Spinal cord (tissue), 10 donors: Measurements from ENCODE around the gene ROBO3. TPM values are rescaled to one million over a fixed set of nuclear protein-coding genes. Genes with fewer than 3 reads are reported as not detected.
A peak's percentile ranks its signal among the peaks of the same experiment; 100 is the strongest.

ENCODE experiments used
- DNase-seq, 6 donors: peaks; one replicate each; pipeline versions ENCODE4 v3.0.0 to v3.0.0-alpha.2; 2013 to 2015; ENCODE audit warnings: low spot score in 6 of 6, low read depth in 4 of 6
- H3K27ac ChIP-seq: one replicate; pipeline ENCODE4 v1.5.1; 2013; ENCODE audit warnings: low read depth, low read length, control low read depth
- H3K27me3 ChIP-seq: one replicate; pipeline ENCODE4 v1.6.1; 2013; ENCODE audit warnings: low read length; ENCODE audit not compliant: control insufficient read depth, insufficient read depth
- H3K36me3 ChIP-seq: one replicate; pipeline ENCODE4 v1.6.1; 2013; ENCODE audit warnings: low read length; ENCODE audit not compliant: control insufficient read depth, insufficient read depth
- H3K4me1 ChIP-seq: one replicate; pipeline ENCODE4 v1.6.1; 2013; ENCODE audit warnings: low read length; ENCODE audit not compliant: control insufficient read depth, insufficient read depth
- H3K4me3 ChIP-seq: one replicate; pipeline ENCODE4 v1.5.1; 2013; ENCODE audit warnings: low read depth, low read length, control low read depth
- H3K9me3 ChIP-seq: one replicate; pipeline ENCODE4 v1.6.1; 2013; ENCODE audit warnings: low read length; ENCODE audit not compliant: control insufficient read depth, insufficient read depth
- WGBS: methylation state at CpG from one replicate; pipeline ENCODE4 v1.1.5; 2013; ENCODE audit warnings: missing lambda C conversion rate; ENCODE audit not compliant: insufficient coverage; 5-methylcytosine and 5-hydroxymethylcytosine counted together
- polyA plus RNA-seq, 2 donors: library from polyadenylated mRNA; unstranded; fragments of 120-200 nt; gene quantifications; one replicate each; pipeline ENCODE4 v1.2.1, GENCODE V29; 2013; ENCODE audit not compliant: insufficient read length in 2 of 2
- total RNA-seq, 2 donors: library from RNA; depleted of rRNA in 1 of 2; stranded (reverse); fragments of 120-200 nt in 1 of 2; fragments of >200 nt in 1 of 2; gene quantifications; one replicate each; pipeline versions ENCODE4 v1.2.3 to v1.2.4, GENCODE V29; 2013 to 2014
- donor health status: healthy.

The ROBO3 gene
- total and polyA plus RNA-seq, 4 donors = 14.8 to 81.5 (median 59.1) TPM

DNA sequence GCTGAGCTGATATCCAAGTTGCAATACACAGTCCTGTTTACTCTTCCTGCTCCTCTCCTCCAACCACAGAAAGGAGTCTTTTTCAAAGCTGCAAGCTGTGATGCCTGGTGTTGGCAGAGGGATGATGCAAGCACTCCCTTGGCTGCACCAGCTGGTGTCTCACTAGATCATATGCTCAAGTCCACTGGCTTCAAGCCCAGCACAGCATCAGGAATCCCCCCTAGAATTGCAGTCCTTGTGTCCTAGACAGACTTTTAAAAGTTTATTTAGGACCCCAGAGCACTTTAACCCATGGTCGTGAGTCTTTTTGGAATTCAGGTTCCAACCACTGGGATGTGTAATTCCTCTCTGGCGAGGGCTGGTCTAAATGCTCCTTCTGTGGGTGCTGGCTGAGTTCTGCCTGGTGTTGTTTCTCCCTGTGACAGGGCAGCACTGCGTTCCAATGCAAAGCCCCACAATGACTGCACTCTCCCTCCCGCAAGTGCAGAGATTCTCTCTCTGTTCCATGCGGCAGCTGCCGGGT is 51.9 kb downstream of the ROBO3 start:
- 33% methylated on average over 4 of the region's 6 CpGs for WGBS
- H3K9me3 ChIP-seq = peaks cover under 1% of the 10 kb centered on the region
- no peaks in the 10 kb centered on the region for H3K27me3 ChIP-seq
- H3K4me3 ChIP-seq = no peak overlapping the region
- H3K4me1 ChIP-seq = peaks cover 38% of the 10 kb centered on the region
- peak overlapping the region; percentile 81 for H3K27ac ChIP-seq
- peaks cover 6% of the 10 kb centered on the region for H3K36me3 ChIP-seq
- peak in 3 of 6 donors; percentile 63 to 96 (median 82) for DNase-seq

DNA sequence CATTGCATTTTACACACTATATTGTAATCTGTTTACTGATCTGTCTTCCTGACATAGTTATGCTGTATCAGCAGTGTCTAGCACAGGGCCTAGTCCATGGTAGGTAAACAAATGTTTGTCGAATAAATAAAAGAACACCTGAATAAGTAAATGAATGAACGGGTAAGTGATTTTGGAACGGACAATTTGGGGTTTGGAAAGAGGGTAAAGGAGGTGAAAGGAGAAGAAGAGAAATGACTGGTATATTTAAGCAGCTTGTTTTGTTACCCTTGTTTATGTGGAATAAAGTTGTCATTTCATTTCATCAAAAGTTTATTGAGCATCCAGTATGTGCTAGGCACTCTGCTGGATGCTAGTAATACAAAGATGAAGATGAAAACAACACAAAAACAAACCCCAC is 53.7 kb downstream of the ROBO3 start, which contains the start of gene HEPN1:
Gene HEPN1, plus strand, starts transcription at position 301 of the 400 bp plus-strand sequence.
- WGBS = 94% methylated on average over 3 of the region's 3 CpGs
- Histone ChIP-seq H3K27ac (peak within 1 kb of the TSS; percentile 49), H3K9me3 (no peaks in the 10 kb centered on the region), H3K27me3 (no peaks in the 10 kb centered on the region), H3K4me1 (peaks cover 38% of the 10 kb centered on the region), H3K36me3 (peaks cover 13% of the 10 kb centered on the region), H3K4me3 (no peak within 1 kb of the TSS)
- DNase-seq = no peak

- H3K27ac ChIP-seq = peak overlapping the region; percentile 49
- no peaks in the 10 kb centered on the region for H3K27me3 ChIP-seq
- peaks cover 38% of the 10 kb centered on the region for H3K4me1 ChIP-seq
- no CpG with 5 or more reads among the region's 2 CpGs for WGBS
- no peaks in the 10 kb centered on the region for H3K9me3 ChIP-seq
- peak in 1 of 6 donors; percentile 51 for DNase-seq
- H3K4me3 ChIP-seq = no peak overlapping the region
- peaks cover 18% of the 10 kb centered on the region for H3K36me3 ChIP-seq
Observed at GRCh38 chr11:124919898-124920297, 54.7 kb downstream of the ROBO3 start.

- Histone ChIP-seq H3K4me3 (no peak overlapping the region), H3K27me3 (no peaks in the 10 kb centered on the region), H3K4me1 (peaks cover 38% of the 10 kb centered on the region), H3K36me3 (peaks cover 20% of the 10 kb centered on the region), H3K9me3 (no peaks in the 10 kb centered on the region), H3K27ac (peak overlapping the region; percentile 49)
- WGBS = 53% methylated on average over 3 of the region's 5 CpGs
- DNase-seq = no peak
Observed at GRCh38 chr11:124920356-124920755, 55.1 kb downstream of the ROBO3 start.

- Histone ChIP-seq H3K9me3 (no peaks in the 10 kb centered on the region), H3K36me3 (peaks cover 20% of the 10 kb centered on the region), H3K27me3 (no peaks in the 10 kb centered on the region), H3K27ac (peak overlapping the region; percentile 49), H3K4me3 (peak overlapping the region; percentile 28), H3K4me1 (peaks cover 38% of the 10 kb centered on the region)
- WGBS = 10% methylated on average over 77 of the region's 82 CpGs
- DNase-seq = peak in 3 of 6 donors; percentile 72 to 96 (median 93)
Observed at GRCh38 chr11:124920870-124921609, 55.8 kb downstream of the ROBO3 start.

- no peak for DNase-seq
- Histone ChIP-seq H3K4me3 (no peak overlapping the region), H3K9me3 (no peaks in the 10 kb centered on the region), H3K36me3 (peaks cover 20% of the 10 kb centered on the region), H3K27me3 (no peaks in the 10 kb centered on the region), H3K27ac (no peak overlapping the region), H3K4me1 (peaks cover 24% of the 10 kb centered on the region)
- 96% methylated on average over 2 of the region's 4 CpGs for WGBS
Observed at GRCh38 chr11:124922831-124923230, 57.6 kb downstream of the ROBO3 start.

- peaks cover 20% of the 10 kb centered on the region for H3K36me3 ChIP-seq
- no peaks in the 10 kb centered on the region for H3K27me3 ChIP-seq
- no peak overlapping the region for H3K4me3 ChIP-seq
- H3K9me3 ChIP-seq = no peaks in the 10 kb centered on the region
- DNase-seq = no peak
- peaks cover 24% of the 10 kb centered on the region for H3K4me1 ChIP-seq
- H3K27ac ChIP-seq = no peak overlapping the region
Observed at GRCh38 chr11:124923296-124923695, 58.1 kb downstream of the ROBO3 start.

- H3K4me3 ChIP-seq = no peak overlapping the region
- peak in 2 of 6 donors; percentile 41 to 77 for DNase-seq
- H3K9me3 ChIP-seq = no peaks in the 10 kb centered on the region
- WGBS = 53% methylated on average over 2 of the region's 4 CpGs
- H3K4me1 ChIP-seq = no peaks in the 10 kb centered on the region
- peaks cover 7% of the 10 kb centered on the region for H3K36me3 ChIP-seq
- no peak overlapping the region for H3K27ac ChIP-seq
- H3K27me3 ChIP-seq = no peaks in the 10 kb centered on the region
Observed at GRCh38 chr11:124928942-124929665, 63.9 kb downstream of the ROBO3 start.

DNA sequence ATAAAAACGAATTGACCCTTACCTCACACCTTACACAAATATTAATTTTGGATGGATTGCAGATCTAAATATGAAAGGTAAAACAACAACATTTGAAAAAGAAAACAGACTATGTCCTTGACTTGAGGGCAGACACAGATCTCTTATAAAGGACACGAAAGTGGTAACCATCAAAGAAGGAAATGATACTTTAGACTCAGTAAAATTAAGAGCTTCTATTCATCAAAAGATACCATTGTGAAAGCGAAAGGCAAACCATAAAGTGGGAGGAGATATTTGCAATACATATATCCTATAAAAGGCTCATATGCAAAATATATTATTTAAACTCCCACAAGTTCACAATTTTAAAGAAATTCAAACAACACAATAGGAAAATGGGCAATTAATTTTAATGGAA is 65.6 kb downstream of the ROBO3 start:
- H3K4me1 ChIP-seq = peaks cover 2% of the 10 kb centered on the region
- DNase-seq = no peak
- H3K27ac ChIP-seq = no peak overlapping the region
- no peaks in the 10 kb centered on the region for H3K27me3 ChIP-seq
- H3K36me3 ChIP-seq = no peaks in the 10 kb centered on the region
- WGBS = no CpG with 5 or more reads among the region's 3 CpGs
- no peaks in the 10 kb centered on the region for H3K9me3 ChIP-seq
- H3K4me3 ChIP-seq = no peak overlapping the region
